ENCODE data around the gene LEMD1.
"Not testable (repeated sequence)": the region's sequence is repeated elsewhere in the genome, so short reads cannot be mapped to it uniquely, and the experiment has no call there.

The LEMD1 gene

DNA sequence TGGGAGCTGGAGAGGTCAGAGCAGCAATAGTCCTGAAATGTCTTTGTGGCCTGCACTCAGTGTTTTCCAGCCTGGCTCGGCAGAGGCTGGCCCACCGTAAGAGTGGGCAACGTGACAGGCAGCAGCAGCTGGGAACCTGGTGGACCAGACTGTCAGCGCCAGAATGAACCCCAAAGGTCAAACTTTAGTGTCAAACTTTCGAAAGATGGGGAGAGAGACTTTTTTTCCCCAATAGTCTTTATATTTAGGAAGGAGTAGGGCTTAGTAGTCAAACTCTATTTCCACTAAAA lies 23.7 kb upstream of the LEMD1 start:
- DNase-seq = no peak

GRCh38 chr1:205444931-205445645 lies 23.2 kb upstream of the LEMD1 start:
- DNase-seq = peak; percentile 74

DNA sequence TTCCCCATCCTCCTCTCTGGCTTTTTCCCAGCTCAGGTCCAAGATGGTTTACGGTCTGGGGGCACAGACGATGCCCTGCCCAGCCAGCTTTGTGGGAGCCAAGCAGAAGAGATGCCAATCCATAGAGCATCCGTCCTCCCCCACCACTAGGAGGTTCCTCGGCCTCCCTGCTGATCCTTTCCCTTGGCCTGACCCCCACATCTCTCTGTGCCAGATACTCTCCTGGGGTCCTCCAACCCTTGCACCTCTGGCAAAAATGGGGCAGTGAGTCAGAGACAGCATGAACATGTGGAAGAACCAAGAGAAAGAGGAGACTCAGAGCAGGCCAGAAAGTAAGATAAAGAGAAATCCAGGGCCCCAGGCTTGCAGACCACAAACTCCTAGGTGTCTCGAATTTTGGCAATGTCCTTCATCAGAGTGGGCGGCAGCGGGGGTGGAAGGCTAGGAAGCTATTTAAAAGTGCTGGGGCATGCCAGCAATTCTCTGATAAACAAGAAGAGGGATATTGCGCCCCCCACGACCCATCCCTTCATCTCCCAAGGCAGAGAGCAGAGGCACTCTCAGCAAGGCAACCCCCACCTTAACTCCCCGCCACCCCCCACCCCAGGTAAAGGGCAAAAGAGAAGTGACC lies 22.6 kb upstream of the LEMD1 start:
- DNase-seq = no peak

- no peak for DNase-seq
Measured at GRCh38 chr1:205443585-205444299, 21.9 kb upstream of the LEMD1 start.

DNA sequence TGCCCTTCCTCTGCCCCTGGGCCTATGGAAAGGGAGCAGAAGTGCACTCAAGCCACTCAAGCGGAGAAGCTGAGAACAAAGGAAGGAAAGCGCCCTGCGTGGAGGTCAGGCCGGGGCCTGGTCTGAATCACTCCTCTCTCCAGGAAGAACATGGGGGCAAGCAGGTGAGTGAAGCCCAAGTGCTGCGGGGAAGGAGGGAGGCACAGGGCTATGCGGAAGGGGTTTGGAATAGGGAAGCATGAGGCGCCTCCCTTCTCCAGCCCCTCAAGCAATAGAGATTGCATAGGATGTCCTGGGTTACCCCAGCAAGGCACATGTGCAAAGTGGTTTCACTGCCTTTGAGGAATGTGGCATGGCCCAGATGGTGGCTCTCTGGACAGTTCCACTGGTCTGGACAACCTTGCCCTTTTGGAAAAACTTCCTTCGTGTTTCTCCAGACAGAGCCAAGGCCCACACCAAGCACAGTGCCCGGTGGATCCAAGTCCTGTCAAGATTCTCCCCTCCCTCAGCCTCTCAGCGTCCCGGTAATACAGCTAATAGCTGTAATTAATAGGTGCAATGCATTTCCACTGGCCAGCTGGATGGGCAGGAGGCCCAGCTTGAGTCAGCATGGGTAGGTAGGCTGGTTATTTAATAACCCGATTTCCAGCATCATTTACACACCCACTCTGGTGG lies 20.3 kb upstream of the LEMD1 start:
- DNase-seq = no peak

DNA sequence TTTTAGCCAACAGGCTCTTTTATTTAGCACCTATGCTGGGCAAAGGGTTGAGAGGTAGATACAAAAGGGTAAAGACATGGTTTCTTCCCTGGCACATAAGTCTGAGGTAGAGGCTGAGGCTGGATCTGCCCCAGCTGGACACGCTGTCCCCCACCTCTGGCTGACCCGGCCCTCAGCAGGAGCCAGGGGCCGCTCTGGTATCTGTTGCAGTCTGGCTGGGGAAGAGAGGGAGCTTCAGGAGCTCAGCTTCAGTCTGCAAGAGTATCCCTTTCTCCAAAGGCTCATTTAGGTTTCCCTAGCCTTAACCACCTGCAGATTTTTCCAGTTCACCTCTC lies 19.8 kb upstream of the LEMD1 start:
- DNase-seq = no peak

GRCh38 chr1:205441318-205441633 lies 19.4 kb upstream of the LEMD1 start:
- no peak for DNase-seq

DNA sequence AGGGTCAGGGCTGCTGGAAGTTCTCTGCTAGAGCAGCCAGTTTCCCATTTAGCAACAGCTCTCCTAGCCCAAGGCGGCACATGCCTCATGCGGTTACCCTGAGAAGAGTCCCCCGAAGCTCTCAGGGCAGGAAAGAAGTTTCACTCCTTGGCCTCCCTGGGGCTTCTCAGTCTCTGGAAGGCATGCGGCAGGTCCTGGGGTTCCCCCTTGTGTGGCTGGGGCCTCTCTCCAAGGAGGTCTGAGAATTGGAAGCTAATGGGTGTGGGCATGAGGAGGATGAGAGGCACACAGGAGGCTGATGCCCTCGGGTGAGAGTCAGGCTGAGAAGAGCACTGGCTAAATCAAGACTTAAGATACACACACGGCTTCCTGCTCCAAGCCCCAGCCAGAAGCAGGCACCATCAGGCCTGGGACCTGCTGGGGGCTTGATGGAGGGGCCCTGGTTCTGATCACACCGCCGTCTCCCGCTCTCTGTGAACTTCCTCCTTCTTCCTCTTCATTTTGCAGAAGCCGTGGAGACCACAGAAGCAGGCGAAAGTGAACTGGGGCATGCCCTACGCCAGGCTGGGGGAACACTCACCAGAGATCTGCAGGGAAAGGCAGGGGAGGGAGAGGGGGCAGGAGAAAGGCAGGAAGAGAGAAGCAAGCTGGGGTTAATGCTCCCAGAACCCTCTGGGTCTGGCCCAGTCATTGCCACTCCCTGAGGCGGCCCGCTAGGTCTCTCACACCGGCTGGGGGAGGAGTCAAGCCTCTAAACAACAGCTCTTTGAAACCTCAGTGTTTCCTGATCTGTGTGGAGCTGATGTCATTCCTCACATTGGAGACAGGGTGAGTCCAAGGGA lies 18.8 kb upstream of the LEMD1 start:
- DNase-seq = no peak

- DNase-seq = no peak
Measured at GRCh38 chr1:205440121-205440475, 18.2 kb upstream of the LEMD1 start.

GRCh38 chr1:205438213-205439158 lies 16.6 kb upstream of the LEMD1 start:
- peak; percentile 90 for DNase-seq

DNA sequence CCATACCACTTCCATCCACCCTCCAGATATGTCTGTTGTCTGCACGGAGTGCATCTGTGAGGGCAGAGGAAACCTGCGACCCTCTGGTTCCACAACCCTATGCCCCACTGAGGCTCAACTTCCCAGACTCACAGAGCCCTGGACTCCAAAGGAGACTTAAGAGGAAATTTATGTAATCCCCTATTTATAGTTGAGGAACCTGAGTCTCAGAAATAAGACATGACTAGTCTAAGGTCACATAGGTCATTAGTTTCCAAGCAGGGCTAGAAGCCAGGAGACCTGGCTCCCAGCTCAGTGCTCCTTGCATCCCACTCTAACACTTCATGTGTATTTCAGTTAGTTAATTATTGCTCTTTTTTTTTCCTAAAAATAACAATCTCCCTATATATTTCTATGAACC lies 15.7 kb upstream of the LEMD1 start:
- DNase-seq = no peak

DNA sequence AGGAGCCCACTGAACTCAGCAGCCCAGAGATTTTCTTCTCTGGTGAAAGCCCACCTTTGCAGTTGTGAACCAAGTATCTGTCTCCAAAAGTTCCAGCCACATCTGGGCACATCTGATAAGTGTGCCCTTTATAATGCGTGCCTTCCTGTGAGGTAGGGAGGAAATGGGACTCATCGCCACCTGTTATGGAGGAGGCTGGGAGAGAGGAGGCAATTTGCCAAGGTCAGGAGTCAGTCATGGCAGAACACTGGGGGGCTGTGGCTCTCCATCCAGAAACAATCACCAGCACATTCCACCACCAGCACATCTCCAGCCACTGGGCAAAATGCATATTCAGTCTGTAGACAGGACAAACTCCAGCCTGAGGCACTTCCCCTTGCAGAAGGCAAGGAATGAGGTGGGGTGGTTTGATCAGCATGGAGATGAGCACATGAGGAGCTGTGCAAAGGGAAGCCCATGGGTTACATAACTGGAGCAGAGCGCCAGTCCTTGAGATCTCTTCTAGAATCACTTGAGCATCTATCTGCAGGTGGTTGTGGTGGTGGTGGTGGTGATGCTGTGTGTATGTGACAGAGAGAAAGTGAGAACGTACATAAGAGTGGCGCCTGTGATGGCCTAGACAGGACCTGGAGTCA lies 15.0 kb upstream of the LEMD1 start:
- no peak for DNase-seq

GRCh38 chr1:205435578-205436573 lies 14.0 kb upstream of the LEMD1 start:
- peak; percentile 48 for DNase-seq

GRCh38 chr1:205434738-205435137 lies 12.9 kb upstream of the LEMD1 start:
- DNase-seq = peak; percentile 87

DNA sequence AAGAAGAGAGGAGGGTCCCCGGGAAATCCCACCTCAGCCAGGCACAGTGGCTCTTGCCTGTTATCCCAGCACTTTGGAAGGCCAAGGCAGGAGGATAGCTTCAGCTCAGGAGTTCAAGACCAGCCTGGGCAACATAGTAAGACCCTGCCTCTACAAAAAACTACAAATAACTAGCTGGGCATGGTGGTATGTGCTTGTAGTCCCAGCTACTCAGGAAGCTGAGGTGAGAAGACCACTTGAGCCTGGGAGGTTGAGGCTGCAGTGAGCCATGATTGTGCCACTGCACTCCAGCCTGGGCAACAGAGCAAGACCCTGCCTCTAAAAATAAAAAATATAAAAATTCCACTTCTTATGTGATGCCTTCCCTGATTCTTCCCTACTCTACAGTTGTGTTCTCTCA lies 10.8 kb upstream of the LEMD1 start:
- DNase-seq = not testable (repeated sequence)

DNA sequence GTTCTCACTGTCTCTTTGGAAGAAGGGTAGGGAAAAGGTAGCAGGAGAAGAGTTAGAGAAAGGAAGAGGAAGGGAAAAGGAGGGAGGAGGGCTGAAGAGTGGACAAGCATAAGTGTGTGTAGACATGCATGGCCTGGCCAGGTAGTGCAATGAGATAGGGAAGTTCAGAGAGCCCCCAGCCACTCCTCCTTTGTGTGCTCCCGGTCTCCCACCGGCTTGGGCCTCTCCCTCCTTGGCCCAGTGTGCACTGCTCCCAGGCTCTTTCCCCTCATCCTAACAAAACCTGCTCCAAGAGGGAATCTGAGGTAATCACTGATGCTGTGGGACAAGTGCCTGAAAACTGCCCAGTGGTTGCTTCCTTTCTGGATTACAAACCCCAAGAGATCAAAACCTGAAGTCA lies 10.3 kb upstream of the LEMD1 start:
- no peak for DNase-seq

DNA sequence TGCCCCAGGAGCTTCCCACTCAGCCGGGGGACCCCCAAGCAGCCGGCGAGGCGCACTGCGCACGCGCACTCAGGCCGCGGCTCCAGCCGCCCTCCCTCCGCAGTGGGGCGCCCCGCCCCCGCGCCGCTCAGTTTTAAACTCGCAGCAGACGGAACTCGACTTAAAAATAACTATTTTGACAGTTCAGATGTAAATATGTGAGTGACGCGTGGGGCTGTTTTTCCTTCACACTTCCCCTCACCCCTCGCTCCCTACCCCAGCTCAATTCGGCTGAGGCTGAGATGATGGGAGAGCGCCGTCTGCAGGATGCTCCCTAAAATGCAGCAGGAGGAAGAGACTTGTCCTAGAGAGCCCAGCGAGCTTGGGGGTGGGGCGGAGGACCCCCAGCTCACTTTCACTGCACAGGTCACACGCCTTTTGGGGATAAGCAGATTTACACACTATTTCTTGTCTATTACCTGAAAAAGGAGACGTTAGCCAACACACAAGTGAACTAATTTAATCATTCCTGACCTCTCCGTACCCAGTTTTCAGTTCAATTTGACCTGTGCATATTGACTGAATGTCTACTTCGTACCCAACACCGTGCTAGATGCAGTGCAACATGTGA lies 8.9 kb upstream of the LEMD1 start:
- no peak for DNase-seq

DNA sequence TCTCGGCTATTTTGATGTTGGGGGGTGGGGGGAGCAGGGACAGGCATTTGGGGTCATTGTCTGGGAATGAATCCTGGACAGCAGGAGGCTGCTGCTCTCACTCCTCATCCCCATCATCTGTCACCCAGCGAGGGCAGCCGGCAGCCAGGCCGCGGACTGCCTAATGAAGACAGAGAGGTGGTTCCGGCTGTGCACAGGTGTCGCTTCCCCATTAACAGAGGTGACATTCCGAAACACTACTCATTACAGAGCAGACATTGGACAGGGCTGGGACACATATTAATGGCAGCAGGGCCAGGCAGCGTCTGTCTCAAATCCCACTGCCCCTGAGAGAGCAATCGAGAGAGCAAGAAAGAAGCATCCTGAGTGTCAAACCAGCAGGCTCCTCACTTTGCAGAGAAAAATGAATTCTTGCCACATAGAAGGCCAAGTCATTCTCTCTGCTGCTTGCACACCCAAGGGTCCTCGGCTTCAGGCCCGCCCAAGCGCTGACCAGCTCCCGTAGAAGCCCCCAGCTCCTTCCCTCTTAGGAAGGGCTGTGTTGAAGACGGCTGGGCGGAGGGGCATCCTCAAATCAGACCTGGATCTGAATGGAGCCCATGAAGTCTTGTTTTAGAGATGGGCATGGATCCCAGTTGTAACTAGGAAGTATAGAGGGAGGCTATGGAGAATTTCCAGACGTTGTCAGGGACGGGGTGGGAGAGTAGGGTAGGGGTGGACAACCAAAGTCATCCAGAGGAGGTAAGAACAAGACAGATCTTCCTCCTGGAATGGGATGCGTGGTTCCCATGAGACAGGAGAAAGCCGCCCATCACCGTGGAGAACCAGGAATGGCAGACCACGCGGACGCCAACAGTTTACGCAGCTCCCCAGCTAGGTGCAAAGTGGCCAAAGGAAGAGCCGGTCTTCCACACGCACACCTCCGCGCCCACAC lies 8.2 kb upstream of the LEMD1 start:
- no peak for DNase-seq
